GM21717 (cell line): ENCODE results near the gene CRTC1.

Experiments
- ATAC-seq: cut with Tn5 transposase; IDR thresholded peaks from one replicate; pipeline ENCODE4 v1.9.1; 2021; ENCODE audit warnings: mild to moderate bottlenecking, moderate library complexity; ENCODE audit not compliant: unreplicated experiment

Gene CRTC1

DNA sequence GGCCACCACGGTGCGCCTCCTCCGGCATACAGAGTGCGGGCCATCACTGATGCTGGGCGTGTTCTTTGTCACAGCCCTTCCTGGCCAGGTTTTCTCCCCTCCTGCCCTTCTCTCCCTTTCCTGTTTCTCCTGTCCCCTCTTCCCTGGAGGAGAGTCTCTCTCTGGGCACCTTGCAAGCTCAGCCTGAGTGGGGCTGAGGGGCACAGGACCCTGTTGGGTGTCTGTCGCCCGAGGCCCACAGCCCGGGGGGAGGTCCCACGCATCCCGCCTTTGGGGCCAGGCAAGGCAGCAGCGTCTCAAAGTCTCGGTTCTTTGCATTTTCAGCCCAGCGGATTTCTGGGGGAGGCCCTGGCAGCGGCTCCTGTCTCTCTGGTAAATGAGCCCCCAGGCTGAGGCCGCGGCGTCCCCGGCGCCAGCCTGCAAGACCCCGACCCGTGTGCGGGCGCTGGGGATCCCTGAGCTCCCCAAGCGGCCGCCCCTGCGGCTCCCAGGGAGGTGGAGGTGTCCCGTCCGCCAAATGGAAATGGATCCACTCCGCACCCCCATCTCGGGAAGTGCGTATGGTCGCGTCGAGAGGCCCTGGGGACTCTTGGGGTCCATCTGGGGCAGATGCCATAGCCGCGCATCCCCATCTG lies 60.4 kb downstream of the CRTC1 start:
- no peak for ATAC-seq

DNA sequence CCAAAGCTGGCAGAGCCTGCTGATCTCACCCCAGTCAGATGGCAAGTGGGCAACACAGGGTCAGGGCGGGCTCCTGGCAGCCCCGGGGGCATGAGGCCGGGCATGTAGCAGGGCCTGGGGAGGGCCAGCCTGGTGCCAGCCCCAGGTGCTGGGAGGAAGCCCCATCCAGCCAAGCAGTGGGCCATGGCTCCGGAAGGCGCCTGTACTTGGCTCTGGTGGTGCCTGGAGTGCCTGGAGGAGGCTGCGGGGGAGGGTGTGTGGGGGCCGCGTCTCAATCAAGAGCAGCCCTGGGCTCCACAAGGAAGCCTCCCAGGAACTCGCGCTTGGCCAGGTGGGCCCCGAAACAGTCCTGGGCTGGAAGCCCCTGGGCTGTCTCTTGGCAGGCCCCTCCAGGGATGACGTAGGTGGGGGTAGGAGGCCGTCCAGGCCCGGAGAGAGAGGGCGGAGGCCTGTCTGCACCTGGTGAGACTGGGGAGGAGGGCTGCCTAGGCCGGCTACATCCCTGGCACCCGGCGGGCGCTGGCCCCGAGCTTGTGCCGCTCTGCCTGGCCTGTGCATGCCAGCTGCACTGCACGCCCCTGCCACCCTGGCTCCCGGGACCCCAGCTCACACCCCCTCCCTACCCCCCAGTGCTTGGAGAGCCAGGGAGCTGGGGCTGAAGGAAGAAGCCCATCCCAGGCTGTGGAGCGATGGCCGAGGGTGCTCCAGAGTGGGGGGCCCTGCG lies 61.7 kb downstream of the CRTC1 start:
- no peak for ATAC-seq

DNA sequence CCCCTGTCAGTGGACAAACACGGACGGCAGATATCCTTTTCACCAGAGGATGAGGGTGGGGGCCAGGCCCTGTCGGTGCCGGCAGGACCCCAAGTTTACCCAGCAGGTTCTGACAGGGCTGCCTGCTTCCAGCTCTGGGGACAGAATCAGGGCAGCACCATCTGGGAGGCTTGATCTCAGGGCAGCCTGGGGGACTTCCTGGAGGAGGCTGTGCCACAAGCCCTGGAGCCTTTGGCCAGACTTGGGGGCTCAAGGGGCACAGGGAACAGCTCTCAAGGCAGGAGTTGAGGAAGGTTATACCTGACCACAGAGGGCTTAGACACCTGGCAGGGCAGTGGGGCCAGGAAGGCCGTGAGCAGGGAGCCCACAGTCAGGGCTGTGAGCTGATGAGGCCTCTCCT lies 62.5 kb downstream of the CRTC1 start:
- no peak for ATAC-seq

DNA sequence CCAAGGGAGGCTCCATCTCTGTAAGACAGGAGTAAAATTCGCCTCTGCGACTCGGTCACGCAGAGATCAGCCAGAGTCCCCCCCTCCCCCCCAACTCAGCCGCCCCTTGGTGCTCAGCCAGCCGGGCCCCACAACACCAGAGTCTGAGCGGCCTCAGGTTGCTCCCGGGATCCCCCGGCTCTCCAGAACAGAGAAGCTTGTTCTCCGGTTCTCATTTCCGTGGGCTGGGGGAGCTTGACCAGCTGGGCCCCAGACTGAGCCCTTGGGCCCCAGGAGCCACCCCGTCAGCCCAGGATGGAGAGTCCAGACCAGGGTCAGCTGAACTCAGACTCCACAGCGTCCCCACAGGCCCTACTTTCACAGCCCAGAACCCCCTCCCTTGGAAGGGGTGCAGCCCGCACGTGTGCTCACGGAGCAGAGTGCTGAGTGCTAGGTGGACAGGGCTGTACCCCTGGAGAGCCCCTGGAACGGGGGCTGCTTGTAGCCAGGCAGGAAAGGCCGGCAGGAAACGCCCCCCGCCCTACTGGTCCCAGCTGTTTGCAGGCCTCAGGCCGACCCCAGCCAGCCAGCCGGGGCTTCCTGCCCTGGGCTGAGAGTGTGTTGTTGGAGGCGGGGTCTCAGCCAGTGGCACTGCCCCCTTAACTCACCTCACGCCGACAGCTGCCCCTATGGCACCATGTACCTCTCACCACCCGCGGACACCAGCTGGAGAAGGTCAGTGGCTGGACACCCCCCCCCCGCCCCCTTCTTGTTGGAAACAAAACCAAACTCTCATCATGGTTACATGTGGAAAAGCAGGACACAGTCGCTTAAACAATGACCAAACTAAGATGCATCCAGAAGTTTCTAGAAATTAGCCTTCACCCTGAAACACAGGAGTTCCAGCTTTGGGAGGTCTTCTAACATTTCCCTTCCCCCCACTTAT lies 63.2 kb downstream of the CRTC1 start:
- no peak for ATAC-seq

DNA sequence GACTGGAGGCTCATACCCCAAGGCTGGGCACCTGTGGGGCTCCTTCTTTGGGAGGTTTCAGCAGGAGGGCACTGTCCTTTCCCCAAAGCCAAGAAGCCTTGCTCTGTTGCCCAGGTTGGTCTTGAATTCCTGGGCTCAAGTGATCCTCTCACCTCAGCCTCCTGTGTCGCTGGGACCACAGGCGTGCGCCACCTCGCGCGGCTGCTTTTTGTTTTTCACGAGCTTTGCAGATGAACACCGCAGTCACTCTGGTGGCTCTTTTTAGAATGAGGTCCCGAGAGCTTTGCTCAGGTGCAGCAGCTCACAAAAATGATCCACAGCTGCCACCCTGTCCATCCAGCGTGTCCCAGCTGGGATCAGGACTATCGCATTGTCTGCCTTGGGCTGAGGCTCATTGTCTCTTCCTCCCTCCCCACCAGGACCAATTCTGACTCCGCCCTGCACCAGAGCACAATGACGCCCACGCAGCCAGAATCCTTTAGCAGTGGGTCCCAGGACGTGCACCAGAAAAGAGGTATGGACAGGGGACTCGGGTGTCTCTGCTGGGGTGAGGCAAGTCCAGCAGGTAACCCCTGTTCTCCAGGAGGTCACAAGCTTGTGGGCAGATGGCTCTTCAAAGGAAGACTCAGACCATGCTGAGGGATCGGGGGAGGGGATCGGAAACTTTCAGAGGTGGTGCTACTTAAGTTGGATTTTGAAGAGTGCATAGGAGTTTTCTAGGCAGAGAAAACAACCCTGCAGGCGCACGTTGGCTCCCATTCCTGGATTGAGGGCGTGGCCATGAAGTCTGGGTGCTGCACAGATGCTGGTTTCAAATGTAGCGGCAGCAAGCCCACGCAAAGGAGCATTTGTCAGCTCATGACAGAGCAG lies 66.1 kb downstream of the CRTC1 start:
- ATAC-seq = no peak

DNA sequence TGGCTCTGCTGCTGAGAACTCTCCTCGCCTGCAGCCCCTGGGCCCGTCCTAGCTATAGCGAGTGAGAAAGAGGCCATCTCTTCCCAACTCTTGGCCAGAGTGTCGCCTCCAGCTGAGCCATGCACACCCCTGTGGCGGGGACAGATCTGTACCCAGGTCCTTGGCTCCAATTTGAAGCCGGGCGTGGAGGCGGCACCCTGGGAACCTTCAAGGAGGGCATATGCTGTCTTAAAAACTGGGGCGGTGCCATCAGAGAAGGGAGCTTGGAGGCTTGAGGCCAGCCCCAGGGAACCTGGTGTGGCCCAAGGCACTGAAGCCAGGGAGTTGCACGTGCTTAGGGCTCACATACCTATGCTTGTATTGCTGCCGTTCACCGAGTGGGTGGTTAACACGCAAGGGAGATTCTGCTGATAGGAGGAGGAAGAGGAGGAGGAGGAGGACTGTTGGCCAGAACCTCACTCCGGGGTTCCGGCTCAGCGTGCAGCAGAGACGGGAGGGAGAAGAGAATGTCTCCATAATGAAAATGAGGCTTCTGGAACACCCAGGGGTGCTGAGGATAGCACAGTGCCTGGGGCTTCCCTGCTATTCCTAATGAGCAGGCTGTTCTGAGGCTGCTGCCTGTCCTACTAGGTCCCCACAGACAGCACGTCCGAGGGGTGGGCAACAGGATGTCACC lies 67.0 kb downstream of the CRTC1 start:
- ATAC-seq = no peak

DNA sequence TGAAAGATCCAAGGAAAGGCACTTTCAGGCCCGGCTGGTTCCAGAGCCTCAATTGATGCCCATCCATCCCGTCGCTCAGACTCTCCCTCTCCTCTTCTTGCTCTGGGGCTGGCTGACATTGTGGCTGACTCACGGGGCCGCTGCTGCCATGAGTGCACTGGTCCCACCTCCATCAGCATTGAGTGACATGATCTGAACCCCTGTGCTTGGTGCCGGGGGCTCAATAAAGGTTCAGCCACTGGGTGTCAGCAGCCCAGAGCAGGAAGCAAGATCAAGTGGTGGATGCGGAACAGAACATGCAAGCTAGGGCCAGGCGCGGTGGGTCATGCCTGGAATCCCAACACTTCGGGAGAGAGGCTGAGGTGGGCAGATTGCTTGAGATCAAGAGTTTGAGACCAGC lies 68.1 kb downstream of the CRTC1 start:
- ATAC-seq = no peak

DNA sequence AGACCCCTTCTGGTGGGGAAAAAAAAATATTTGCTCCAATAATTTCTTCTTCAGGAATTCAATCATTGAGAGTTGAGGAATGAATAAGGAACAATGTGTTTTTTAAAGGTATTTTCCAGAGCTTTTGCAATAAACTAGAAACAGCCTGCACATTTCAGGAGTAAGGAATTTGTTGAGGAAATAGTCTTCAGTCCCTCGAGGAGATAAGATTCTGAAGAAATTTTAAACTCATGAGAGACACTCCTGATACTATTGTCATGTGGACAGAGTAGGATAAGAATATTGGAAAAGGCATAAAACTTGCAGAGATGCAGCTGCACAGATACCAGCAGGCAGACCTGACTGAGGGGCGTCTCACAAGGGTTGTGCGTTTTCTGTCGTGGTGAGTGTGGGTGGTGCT lies 71.0 kb downstream of the CRTC1 start:
- ATAC-seq = no peak

DNA sequence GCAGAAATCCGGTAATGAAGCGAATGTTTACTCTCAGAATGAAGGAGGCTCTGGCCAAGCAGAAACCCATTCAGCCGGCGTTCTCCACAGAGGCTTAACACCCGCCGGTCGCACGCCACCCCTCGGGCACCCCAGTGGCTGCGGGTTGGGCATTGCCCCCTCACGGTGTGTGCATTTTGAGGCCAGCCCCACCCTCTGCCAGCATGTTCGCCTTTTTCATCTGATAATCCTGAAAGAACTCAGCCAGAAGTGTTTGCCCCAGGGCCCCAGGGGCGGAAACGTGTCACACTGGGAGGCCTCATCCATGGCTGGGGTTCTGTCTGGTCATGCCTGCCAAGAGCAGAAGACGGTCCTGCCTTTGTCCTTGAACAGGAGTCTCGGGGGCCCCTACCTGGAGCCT lies 73.4 kb downstream of the CRTC1 start:
- no peak for ATAC-seq

DNA sequence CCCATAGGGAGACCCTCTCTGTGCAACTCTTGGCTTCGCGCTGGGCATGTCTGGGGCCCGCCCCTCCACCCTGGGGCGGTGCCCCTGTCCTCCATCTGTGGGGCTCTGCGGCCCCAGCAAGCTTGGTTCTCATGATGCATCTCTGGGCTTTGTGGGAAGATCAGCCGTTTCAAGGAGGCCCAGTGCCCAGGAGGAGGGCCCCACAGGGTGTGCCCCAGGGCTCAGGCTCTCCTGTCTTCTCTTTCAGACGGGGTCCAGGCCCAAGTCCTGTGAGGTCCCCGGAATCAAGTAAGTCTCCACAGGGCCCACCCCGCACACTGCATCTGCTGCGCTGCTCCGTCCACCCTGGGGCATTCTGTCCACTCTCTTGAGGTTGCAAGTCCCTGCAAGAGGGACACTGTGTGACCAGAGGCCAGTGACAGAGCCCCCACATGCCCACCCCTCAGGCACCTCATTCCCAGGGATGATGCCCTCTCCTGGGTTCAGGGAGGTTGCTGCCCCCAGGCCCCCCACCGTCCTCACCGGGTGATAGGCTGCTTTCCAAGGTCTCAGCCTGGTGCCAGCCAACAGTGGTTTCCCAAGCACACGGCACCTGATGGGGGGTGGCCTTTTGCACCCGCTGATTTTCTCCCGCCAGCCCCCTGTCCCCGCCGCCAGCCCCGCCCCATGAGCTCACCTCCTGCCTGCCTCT lies 76.0 kb downstream of the CRTC1 start:
- ATAC-seq = no peak

DNA sequence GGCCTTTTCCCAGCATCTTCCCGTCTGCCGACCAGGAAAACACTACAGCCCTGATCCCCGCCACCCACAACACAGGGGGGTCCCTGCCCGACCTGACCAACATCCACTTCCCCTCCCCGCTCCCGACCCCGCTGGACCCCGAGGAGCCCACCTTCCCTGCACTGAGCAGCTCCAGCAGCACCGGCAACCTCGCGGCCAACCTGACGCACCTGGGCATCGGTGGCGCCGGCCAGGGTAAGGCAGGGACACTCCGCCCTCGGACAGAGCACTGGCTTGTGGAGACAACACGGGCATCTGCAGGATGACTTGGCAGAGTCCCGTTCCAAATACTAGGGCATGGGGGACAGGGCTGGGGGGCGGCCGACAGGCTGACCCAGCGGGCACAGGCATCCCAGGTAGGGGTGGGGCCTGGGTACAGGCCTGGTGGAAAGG lies 76.5 kb downstream of the CRTC1 start:
- no peak for ATAC-seq

DNA sequence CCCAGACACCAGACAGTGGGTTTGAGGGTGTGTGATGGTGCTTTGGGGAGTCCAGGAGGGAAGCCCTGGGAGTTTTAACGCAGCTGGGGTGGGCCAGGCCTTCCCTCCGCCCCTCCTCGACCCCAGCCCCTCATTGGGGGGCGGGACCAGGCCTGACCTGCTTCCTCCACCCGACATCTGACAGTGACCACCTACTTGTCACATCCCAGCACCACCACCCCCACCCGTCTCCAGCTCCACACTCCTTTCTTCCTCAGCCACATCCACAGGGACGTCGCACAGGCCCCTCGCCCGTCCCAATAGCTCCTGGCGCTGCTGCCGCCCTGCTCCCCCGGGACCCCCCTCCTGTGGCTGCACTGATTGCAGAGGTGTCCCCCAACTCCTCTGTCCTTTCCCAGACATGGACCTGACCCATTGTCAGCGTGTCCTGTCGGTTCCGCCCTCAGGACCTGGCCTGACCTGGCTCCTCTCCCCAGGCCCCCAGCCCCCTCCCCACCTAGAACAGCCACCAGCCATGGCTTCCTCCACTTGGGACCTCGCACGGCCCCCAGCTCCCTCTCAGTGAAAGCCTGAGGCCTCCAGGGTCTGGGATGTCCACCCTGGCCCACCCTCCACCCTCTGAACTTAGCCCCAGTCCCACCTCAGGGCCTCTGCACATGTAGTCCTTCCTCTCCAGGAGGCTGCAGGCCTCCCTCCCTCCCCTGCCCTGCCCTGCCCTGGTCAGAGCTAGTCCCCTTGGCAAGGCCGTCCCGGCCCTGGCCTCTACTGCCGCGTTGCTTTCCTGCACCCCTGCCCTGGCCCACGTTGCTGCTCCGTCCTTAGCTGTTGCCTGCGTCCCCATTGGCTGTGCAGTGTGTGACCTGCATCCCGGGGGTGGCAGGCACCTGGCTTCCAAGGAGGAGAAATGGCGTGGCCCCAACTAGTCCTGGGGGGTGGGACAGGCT lies 77.2 kb downstream of the CRTC1 start:
- no peak for ATAC-seq

DNA sequence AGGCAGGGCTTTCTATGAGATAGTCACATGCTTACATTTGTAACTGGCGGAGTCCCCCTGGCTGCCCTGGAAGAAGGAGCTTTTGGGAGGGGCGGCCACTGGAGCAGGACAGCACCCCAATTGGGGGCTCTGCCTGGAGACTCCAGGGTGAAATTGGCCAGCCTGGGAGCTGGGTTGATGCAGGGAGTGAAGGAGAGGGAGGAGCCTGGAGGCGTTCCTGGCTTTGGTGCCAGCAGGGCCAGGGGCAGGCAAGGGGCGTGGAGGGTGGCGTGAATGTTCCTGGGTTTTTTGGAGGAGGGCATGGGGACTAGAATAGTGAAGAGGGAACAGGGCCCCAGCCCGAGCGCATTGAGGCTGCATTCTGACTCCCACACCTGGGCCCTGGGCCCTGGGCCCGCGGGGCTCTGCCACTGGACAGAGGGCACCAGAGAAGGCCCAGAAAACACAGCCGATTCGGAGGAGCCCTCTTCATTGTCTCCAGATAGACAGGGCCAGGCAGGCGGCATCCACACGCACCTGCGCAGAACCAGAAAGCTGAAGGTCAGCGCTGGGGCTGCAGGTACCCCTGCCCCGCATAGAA lies 78.1 kb downstream of the CRTC1 start:
- no peak for ATAC-seq

DNA sequence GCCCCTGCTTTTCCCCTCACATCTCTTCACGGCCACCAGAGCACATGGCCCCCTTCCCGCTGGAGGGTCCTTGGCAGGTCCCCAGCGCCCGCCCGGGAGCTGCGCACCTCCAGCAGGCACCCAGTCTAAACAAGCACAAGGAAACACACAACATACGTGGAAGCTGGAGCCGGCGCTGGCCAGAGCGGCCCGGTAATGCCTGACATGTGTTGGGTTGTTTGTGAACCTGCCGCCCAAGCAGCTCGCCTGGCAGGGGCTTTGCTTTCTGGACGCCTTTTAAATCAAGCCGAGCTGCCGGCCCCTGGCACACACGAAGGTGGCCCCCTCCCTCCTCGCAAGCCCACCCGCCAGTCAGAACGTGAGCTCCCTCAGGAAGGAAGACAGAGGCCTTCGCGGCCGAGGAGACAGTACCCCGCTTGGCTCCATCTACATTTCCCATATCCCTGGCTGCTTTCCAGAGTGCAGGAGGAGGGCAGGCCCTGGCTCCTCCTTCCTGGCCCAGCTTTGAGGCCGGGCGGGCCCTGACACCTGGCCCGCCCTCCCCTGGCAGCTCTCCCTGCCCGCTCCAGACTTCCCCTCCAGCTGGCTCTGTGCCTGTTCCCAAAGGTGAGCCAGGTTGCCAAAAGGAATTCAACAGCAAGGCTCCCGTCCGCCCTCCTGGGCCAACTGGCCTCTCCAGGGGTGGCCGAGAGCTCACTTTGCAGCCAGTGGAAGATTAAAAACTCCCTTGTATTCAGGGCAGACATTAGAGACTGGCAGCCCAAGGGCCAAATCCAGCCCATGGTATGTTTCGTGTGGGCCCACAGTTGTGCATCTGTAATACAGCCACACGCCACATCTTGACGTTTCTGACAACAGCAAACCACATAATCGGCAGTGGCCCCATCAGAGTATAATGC lies 78.9 kb downstream of the CRTC1 start:
- ATAC-seq = no peak

DNA sequence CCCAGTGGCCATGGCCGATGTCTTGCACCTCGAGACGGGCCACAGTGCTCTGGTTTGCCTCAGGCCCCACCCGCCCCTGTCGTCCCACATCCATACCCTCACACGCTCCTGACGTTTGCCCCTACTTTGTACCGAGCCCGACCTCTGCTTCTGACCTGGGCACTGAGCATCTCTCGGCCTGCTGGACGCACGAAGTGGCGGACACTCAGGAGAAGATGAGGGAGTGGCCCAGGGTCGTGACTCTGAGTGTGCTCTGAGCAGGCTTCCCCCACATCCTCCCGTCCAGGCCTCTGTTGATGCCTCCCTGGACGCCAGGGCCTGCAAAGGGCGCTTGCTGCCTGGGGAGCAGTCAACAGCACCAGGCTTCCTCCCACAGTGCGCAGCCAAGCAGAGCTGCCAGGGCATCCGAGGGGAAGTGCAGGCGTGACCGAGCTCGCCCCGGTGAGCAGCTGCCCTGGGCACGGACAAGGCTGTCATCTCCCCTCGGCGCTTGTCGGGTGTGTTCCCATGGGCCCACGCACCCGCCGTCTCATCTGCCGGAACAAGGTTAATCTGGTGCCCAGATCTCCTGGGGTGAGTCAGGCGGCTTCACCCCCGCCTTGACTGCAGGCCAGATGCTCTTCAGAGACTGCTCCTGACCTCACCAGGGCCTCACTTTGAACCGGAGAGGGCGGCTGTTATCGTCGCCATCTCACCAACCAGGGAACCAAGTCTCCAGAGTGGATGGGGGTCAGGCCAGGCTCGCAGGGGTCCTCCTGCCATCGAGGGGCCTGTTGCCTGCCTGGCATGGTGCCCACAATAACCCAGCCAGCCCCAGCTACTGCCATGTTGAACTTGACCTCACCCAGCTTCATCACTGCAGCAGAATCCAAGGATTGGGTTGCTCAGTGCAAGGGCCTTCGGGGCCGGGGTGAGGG lies 80.5 kb downstream of the CRTC1 start:
- ATAC-seq = no peak

DNA sequence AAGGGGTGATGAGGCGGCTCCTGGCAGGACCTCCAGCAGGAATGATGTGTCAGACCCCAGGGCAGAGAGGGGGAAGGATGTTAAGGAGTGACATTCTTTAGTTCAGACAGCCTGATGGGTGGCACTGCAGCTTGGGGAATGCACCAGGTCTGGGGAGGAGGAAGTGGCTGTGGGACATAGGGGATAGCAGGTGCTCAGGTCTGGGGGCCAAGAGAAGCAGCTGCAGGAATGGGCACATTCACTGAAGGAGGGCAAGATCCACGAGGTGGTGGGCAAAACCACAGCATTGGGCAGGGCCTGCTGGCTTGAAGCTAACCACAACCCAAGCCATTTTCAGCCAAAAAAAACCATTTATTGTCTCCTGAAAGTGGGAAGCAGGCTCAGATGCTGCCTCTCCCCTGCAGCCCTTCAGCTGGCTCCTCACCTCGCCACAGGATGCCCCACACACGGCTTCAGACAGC lies 81.1 kb downstream of the CRTC1 start:
- ATAC-seq = no peak
